PC-9 (cell line): Measurements from ENCODE around the gene BRSK2.

ENCODE experiments used
- EZH2 ChIP-seq: fragments of 200-600 bp; sonication (generic); IDR thresholded peaks from 2 replicates; pipeline ENCODE4 v1.8.0; 2017; ENCODE audit warnings: antibody characterized with exemption, low read depth
- TF ChIP-seq, protein P1 (sequence below): fragments of 200-600 bp; sonication (generic); conservative IDR thresholded peaks from 2 replicates; pipeline ENCODE4 v1.6.1; 2017; ENCODE audit warnings: mixed run types, antibody characterized with exemption, mild to moderate bottlenecking, moderate library complexity

- TF ChIP-seq EZH2, result no peak
- TF ChIP-seq, protein P1, sequence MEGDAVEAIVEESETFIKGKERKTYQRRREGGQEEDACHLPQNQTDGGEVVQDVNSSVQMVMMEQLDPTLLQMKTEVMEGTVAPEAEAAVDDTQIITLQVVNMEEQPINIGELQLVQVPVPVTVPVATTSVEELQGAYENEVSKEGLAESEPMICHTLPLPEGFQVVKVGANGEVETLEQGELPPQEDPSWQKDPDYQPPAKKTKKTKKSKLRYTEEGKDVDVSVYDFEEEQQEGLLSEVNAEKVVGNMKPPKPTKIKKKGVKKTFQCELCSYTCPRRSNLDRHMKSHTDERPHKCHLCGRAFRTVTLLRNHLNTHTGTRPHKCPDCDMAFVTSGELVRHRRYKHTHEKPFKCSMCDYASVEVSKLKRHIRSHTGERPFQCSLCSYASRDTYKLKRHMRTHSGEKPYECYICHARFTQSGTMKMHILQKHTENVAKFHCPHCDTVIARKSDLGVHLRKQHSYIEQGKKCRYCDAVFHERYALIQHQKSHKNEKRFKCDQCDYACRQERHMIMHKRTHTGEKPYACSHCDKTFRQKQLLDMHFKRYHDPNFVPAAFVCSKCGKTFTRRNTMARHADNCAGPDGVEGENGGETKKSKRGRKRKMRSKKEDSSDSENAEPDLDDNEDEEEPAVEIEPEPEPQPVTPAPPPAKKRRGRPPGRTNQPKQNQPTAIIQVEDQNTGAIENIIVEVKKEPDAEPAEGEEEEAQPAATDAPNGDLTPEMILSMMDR, result no peak
Measured at GRCh38 chr11:1373536-1374214, 16.1 kb upstream of the BRSK2 start.
